Left kidney (tissue), 2 donors: ENCODE results near the gene FXYD4. TPM values are rescaled to one million over a fixed set of nuclear protein-coding genes. Genes with fewer than 3 reads are reported as not detected.

Source experiments
- DNase-seq: peaks from one replicate; pipeline ENCODE4 v3.0.0-alpha.2; 2013
- polyA plus RNA-seq: library from polyadenylated mRNA; unstranded; fragments of 120-200 nt; gene quantifications from one replicate; pipeline ENCODE4 v1.2.1, GENCODE V29; 2013; ENCODE audit not compliant: insufficient read length

Gene FXYD4
- polyA plus RNA-seq, 1 donor = not detected

- DNase-seq = peak; percentile 73
These were observed 24.9 kb downstream of the FXYD4 start for GRCh38 chr10:43396061-43396927.

GRCh38 chr10:43396928-43397624 lies 25.6 kb downstream of the FXYD4 start:
- peak; percentile 78 for DNase-seq

DNA sequence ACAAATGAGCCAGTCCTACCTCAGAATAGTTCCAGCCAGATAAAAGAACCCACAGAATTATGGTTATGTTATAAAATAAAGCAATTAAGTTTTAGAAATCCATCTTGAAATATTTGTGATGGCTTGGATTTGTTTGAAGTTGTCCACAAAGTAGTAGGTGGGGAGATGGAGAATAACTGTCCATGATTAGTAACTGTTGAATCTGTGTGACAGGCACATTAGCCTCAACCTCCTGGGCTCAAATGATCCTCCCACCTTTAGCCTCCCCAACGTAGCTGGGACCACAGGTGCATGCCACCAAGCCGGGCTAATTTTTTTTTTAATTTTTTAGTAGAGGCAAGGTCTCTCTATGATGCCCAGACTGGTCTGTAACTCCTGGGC lies 27.5 kb downstream of the FXYD4 start:
- no peak for DNase-seq

- no peak for DNase-seq
These were observed 28.2 kb downstream of the FXYD4 start for GRCh38 chr10:43399320-43400310.

DNA sequence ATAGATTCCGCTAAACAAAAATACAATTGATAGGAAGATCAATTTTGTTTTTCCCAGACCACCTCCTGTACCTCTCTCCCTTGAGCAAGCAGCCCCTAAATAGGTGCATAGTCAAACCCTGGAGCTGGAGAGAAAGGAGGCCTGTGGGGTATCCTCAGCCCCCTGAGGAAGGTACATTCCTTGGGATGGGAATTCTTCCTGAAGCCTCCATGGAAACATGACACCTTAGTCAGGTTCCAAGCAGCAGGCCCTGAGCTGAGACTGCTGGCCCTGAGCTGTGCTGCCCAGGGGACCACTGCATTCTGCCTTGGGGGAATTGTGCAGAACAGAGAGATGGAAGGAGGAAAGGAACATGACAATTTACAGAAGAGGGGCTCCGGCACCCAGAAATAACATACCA lies 30.2 kb downstream of the FXYD4 start:
- no peak for DNase-seq

DNA sequence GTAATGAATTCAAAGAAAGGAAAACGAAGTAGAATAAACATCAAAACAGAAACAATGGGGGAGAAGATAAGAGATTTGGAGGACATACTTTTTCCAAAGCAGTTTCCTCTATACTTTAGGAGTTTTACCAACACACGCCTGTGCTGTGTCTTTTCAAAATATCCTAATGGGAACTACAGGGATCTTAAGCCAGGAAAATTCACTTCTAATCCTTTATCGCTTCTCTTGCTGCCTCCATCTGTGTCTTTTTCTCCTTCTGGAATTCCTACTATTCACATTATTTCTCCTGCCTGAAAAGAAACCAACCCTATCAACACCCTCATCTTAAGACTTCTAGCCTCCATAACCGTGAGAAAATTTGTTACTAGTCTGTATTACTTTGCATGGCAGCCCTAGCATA lies 30.7 kb downstream of the FXYD4 start:
- no peak for DNase-seq

GRCh38 chr10:43402880-43403452 lies 31.5 kb downstream of the FXYD4 start:
- DNase-seq = no peak

DNA sequence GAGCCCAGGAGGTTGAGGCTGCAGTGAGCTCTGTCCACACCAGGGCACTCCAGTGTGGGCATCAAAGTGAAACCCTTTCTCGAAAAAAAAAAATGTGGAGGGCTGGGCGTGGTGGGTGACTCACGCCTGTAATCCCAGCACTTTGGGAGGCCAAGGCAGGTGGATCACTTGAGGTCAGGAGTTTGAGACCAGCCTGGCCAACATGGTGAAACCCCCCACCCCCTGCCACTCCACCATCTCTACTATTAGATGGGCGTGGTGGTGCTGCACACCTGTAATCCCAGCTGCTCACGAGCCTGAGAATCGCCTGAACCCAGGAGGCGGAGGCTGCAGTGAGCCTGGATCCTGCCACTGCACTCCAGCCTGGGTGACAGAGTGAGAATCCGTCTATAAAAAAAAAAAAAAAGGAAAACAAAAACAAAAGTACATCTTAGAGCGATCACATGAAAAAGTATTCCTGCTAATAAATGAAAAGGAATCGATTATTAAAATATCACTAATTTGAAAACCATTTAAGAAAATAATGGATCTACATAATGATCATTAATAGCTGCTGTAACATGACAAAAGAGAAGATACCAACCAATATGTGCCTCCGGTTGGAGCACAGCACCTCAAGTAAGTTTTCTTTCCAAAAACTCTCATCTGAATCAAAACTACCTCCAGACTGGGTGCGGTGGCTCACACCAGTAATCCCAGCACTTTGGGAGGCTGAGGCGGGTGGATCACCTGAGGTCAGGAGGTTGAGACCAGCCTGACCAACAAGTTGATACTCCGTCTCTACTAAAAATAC lies 32.7 kb downstream of the FXYD4 start:
- DNase-seq = no peak

DNA sequence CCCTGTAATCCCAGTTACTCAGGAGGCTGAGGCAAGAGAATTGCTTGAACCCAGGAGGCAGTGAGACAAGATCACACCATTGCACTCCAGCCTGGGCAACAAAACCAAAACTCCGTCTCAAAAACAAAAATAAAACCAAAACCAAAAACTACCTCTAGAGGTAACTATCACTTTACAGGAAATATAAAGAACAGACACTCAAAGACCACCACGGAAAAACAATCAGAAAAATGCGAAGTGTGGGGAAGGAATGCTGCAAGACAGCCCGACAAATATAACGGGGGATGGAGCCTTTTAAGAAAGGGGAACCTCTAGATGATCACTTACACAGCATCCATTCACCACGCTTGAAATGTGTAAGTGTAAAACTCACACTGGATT lies 33.3 kb downstream of the FXYD4 start:
- no peak for DNase-seq

DNA sequence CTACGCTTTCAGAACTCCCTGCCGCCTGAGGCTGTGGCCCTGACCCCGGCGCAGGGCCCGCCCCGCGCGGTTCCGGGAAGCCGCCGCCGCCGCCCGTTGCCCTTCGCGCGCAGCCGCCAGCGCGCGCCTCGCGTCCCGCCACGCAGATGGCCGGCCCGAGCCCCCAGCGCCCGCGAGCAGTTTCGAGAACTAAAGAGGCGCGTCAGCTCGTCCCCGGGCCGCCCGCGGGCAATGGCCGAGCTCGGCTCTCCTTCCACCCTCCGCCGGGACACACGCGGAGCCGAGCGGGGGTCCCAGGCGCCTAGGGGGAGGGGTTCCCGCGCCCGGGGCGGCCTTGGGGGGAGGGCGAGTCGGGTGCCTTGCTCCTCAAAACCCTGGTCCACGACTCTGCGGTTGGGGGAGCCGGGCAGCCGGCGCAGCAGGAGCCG lies 35.7 kb downstream of the FXYD4 start:
- DNase-seq = no peak

- peak; percentile 86 for DNase-seq
These were observed 36.3 kb downstream of the FXYD4 start for GRCh38 chr10:43407576-43408330.

GRCh38 chr10:43408331-43408709 lies 36.9 kb downstream of the FXYD4 start:
- DNase-seq = no peak

- peak; percentile 94 for DNase-seq
These were observed 37.4 kb downstream of the FXYD4 start, which contains the start of gene HNRNPF for GRCh38 chr10:43408710-43409384. TSS of gene HNRNPF (minus strand) at chr10:43409186. CDS start at chr10:43387884, 21,302 bp downstream.

DNA sequence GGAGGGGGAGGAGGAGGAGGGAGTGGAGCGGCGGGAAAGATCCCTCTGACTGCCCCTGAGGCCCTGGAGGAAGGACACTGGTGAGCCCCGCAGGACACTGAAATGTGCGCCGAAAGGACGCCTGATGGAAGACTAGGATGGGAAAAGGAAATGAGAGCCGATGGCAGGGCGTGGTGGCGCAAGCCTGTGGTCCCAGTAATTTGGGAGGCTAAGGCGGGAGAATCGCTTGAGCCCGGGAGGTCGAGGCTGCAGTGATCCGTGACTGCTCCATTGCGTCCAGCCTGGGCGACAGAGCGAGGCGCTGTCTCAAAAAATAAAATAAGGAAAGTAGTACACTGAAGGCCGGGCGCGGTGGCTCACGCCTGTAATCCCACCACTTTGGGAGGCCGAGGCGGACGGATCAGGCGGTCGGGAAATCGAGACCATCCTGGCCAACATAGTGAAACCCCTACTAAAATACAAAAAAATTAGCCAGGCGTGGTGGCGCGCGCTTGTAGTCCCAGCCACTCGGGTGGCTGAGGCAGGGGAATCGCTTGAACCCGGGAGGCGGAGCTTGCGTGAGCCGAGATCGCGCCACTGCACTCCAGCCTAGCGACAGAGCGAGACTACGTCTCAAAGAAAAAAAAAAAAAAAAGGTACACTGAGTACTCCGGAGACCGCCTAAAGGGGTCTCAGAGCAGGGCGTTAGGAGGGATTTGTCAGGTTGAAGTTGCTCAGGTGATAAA lies 38.1 kb downstream of the FXYD4 start:
- peak; percentile 60 for DNase-seq

DNA sequence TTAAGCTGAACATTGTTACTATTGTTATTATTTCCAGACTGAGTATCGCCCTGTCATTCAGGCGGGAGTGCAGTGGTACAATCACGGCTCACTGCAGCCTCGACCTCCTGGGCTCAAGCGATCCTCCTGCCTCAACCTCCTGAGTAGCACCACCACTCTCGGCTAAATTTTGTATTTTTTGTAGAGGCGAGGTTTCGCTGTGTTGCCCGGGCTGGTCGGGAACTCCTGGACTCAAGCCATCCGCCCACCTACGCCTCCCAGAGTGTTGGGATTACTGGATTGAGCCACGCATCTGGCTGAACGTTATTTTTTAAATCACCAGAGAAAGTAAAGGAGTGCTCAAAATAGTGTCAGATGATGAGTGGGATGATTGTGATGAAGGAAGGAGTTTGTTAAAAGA lies 38.9 kb downstream of the FXYD4 start:
- DNase-seq = no peak

DNA sequence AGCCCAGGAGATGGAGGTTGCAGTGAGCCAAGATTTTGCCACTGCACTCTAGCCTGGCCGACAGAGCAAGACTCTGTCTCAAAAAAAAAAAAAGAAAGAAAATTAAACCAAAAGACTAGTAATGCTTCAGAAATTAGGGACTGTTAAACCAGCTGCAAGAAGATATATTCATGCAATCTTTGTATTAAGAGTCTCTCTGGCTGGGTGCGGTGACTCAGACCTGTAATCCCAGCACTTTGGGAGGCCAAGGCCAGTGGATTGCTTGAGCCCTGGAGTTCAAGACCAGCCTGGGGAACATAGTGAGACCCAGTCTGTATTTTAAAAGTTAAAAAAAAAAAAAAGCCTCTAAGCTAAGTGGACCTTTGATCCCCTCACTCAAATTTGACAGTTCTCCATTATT lies 40.1 kb downstream of the FXYD4 start:
- no peak for DNase-seq

GRCh38 chr10:43415544-43415943 lies 44.1 kb downstream of the FXYD4 start:
- DNase-seq = no peak

DNA sequence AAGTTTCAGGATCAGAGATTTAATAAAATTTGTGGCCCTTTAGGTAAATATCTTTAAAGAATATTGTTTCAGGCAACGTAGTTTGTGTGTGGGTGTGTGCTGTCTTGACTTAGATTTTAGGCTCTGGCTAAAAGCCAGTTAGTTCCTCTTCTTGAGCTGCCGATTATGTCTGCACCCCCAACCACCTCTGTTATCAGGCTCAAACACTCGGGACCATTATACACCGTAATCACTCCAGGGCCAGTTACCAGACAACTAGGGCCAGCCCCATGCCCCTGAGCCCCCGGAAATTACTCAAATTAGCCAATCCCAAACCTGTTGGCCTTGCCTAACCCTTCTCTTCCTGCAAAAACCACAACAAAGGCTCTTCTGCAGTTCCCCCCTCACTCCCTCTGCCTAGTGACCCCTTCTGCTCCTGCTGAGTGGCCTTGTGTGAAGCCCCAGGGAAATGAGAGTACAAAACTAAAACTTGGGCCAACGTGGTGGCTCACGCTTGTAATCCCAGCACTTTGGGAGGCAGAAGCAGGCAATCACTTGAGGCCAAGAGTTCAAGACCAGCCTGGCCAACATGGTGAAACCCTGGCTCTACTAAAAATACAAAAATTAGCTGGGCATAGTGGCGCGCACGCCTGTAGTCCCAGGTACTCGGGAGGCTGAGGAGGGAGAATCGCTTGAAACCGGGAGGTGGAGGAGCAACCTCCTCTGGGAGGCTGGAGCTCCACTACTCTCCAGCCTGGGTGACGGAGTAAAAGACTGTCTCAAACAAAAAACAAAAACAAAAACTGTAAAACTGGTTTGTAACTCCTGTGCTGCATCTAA lies 46.7 kb downstream of the FXYD4 start:
- DNase-seq = no peak
